ENCODE measurements around the gene PDE12.

Gene PDE12

GRCh38 chr3:57555738-57556458 is at the start of gene PDE12:
PDE12 (plus strand) TSS chr3:57556274; CDS start chr3:57556380, 106 bp downstream.
- DNase-seq = peak; percentile 88

GRCh38 chr3:57512166-57512565 is 43.9 kb upstream of the PDE12 start:
- no peak for DNase-seq

- no peak for DNase-seq
These were observed 37.7 kb upstream of the PDE12 start for GRCh38 chr3:57518276-57518915.

- DNase-seq = no peak
These were observed 25.9 kb upstream of the PDE12 start for GRCh38 chr3:57530071-57530608.

- DNase-seq = no peak
These were observed 17.6 kb upstream of the PDE12 start for GRCh38 chr3:57538465-57538864.

- DNase-seq = peak; percentile 75
These were observed 11.6 kb upstream of the PDE12 start, which contains the start of gene DNAH12 for GRCh38 chr3:57544181-57545125. DNAH12 (minus strand) TSS chr3:57544344; CDS start chr3:57542870, 1,474 bp downstream.

- no peak for DNase-seq
These were observed 10.3 kb upstream of the PDE12 start for GRCh38 chr3:57545636-57546268.

GRCh38 chr3:57546616-57547015 is 9.5 kb upstream of the PDE12 start:
- DNase-seq = no peak

- no peak for DNase-seq
These were observed 768 bp upstream of the PDE12 start for GRCh38 chr3:57555306-57555705.

- DNase-seq = no peak
These were observed 498 bp downstream of the PDE12 start for GRCh38 chr3:57556459-57557084.

- DNase-seq = no peak
These were observed 1.0 kb downstream of the PDE12 start for GRCh38 chr3:57557085-57557537.

GRCh38 chr3:57559526-57559925 is 3.5 kb downstream of the PDE12 start:
- no peak for DNase-seq

GRCh38 chr3:57569859-57570450 is 13.9 kb downstream of the PDE12 start:
- no peak for DNase-seq

- DNase-seq = no peak
These were observed 14.8 kb downstream of the PDE12 start for GRCh38 chr3:57570878-57571277.

GRCh38 chr3:57572096-57572495 is 16.0 kb downstream of the PDE12 start:
- no peak for DNase-seq

GRCh38 chr3:57575966-57576626 is 20.0 kb downstream of the PDE12 start:
- no peak for DNase-seq

- no peak for DNase-seq
These were observed 21.7 kb downstream of the PDE12 start for GRCh38 chr3:57577801-57578200.

GRCh38 chr3:57582474-57583168 is 26.5 kb downstream of the PDE12 start:
- no peak for DNase-seq

- no peak for DNase-seq
These were observed 27.5 kb downstream of the PDE12 start for GRCh38 chr3:57583544-57583943.

- DNase-seq = no peak
These were observed 30.7 kb downstream of the PDE12 start for GRCh38 chr3:57586778-57587177.
